ENCODE measurements around the gene RRP12.

Gene RRP12

GRCh38 chr10:97307441-97307840, 93.7 kb downstream of the RRP12 start:
- H3K9me3 ChIP-seq (ENCODE audit: low read length): no peaks in the 10 kb centered on the region
- H3F3A ChIP-seq (ENCODE audit: insufficient read depth, low read length): no peaks in the 10 kb centered on the region
- H3K4me1 ChIP-seq (ENCODE audit: insufficient read depth, low read length, severe bottlenecking): no peaks in the 10 kb centered on the region
- no peak overlapping the region for H3K4me2 ChIP-seq (ENCODE audit: low read length)
- TF ChIP-seq CTCF (IDR thresholded peaks at IDR 0.05; ENCODE audit: low read length) (no peak), EZH2 (IDR thresholded peaks at IDR 0.05; ENCODE audit: borderline replicate concordance, low read length) (no peak)
- no peak overlapping the region for H3K4me3 ChIP-seq (ENCODE audit: low read depth, low read length, poor library complexity, severe bottlenecking)
- no peaks in the 10 kb centered on the region for H3K36me3 ChIP-seq (ENCODE audit: insufficient read depth, low read length)
- H3K79me2 ChIP-seq (ENCODE audit: insufficient read depth, low read length): no peaks in the 10 kb centered on the region
- no peaks in the 10 kb centered on the region for H3K9me2 ChIP-seq (ENCODE audit: low read depth, low read length)
- H3K9ac ChIP-seq (ENCODE audit: low read length): no peak overlapping the region
- H3K27ac ChIP-seq (ENCODE audit: low read depth, low read length, poor library complexity, severe bottlenecking): no peak overlapping the region
- H2AFZ ChIP-seq (ENCODE audit: low read length): no peak overlapping the region
- H3K27me3 ChIP-seq (ENCODE audit: insufficient read depth, low read length): no peaks in the 10 kb centered on the region
- H4K20me1 ChIP-seq (ENCODE audit: insufficient read depth, low read length): no peaks in the 10 kb centered on the region

Data from OCI-LY1 (cell line).